GM12873 (cell line): Measurements from ENCODE around the gene GPR162.

Experiments
- CTCF ChIP-seq: IDR thresholded peaks from 2 replicates; pipeline ENCODE4 v1.5.1; 2012; ENCODE audit warnings: low read depth, mild to moderate bottlenecking, moderate library complexity, low read length, control low read depth; ENCODE audit not compliant: insufficient read depth; ENCODE audit errors: missing control alignments

Gene GPR162

GRCh38 chr12:6817662-6818157 is 3.9 kb upstream of the GPR162 start:
- no peak for TF ChIP-seq CTCF

DNA sequence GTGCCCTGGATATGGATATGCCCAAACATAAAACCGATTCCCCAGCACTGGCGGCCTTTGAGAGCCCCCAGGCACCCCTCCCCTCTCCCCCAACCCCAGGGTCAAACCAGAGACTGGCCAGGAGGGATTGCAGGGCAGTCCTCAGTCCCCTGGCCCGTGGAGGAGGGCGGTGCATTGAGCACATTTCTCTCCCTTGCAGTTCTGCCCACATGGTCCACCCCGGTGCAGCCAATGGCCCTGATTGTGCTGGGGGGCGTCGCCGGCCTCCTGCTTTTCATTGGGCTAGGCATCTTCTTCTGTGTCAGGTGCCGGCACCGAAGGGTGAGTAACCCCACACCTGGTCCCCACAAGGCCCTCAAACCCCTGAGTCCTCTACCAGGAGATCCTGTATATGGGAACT is 3.4 kb upstream of the GPR162 start:
- TF ChIP-seq CTCF, result no peak

- no peak for TF ChIP-seq CTCF
Measured at GRCh38 chr12:6818645-6819044, 3.0 kb upstream of the GPR162 start.

GRCh38 chr12:6819106-6820030 is 2.3 kb upstream of the GPR162 start:
- TF ChIP-seq CTCF, result no peak

GRCh38 chr12:6820166-6820565 is 1.5 kb upstream of the GPR162 start:
- no peak for TF ChIP-seq CTCF

DNA sequence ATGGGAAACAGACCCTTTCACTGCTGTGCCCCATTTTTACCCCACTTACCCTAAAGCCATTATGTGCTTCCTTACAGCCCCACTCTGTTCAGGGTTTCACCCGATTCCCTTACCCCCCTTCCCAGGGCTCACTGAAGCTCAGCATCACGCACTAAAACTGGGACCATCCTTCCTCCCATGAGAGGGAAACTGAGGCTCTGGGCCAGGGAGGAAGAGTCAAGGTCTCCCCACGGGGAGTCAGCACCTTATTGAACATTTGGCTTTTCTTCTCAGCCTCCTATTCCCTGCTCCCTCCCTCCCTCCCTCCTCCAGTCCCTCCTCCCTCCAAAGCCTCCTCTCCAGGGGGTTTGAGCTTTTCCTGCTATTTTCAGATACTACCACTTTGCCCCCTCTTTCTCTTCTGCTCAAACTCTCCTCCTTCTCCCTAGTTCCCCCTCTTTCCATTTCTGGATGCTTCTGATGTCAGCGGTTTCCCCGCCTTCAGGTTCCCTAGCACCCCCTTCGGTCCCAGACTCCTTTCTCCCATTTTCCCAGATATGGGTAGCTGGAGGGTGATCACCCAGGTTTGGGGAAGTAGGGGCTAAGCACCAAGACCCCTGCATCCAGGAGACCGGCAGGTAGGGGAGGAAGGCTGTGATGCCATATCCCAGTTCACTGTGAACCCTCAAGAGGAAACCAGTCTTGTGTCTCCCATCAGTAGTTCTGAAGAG is 960 bp downstream of the GPR162 start:
- TF ChIP-seq CTCF, result no peak

DNA sequence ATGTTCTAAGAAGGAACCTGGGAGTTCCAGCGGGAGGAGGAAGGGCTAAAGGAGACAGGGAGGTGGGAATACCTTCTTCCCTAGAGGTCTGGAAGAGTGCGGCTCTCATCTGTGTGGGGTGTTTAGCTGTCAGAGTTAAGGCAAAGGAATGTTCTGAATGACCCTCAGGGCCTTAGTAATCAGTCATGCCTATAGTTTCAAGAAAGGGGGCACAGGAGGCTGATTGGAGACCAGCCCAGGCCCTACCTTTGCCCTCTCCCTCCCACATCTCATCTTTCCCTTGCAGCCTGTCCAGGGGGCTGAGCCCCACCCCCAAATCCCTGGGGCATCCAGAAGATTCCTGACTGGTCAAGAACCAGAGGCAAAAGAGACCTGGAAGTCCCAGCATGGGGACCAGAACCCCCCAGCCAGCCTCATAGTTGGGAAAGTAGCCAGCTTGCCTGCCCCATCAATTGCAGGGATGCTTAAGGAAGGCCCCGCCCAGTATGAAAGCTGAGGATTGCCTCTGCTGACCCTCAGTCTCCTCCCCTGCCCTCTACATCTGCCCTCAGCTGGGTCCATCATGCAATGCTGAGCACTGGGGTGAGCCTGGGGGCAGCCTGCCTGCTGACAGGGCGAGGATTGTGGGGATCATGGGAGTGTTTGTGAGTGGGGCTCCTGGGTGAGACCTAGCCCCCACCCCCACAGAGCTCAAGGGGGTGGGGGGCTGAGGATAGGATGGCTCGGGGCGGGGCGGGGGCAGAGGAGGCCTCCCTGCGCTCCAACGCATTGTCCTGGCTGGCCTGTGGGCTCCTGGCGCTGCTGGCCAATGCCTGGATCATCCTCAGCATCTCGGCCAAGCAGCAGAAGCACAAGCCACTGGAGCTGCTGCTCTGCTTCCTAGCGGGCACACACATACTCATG is 1.8 kb downstream of the GPR162 start:
- TF ChIP-seq CTCF, result no peak
